ENCODE data around the gene SLC41A2. TPM values are rescaled to one million over a fixed set of nuclear protein-coding genes. Genes with fewer than 3 reads are reported as not detected.

Gene SLC41A2
- total and polyA plus RNA-seq, 7 experiments from 2014 or later: 0.08 to 12.7 (median 2.1) TPM

- no peaks in the 10 kb centered on the region for H3K36me3 Mint-ChIP-seq
- H3K27ac ChIP-seq (ENCODE audit: low read depth, low read length): peak overlapping the region; percentile 41
- peaks cover 0 to 3% of the 10 kb centered on the region in 2 donors for H3K27me3 ChIP-seq (ENCODE audit: control insufficient read depth in 2 of 2, insufficient read depth in 2 of 2, low read length in 2 of 2)
- H3K4me3 ChIP-seq (ENCODE audit: low read length): peak overlapping the region; percentile 50
- peak in 5 of 9 donors; percentile 13 to 40 (median 37) for DNase-seq
- POLR2A ChIA-PET: no interaction called here
- H3K27me3 Mint-ChIP-seq: peaks cover under 1 to 45% (median 2%) of the 10 kb centered on the region in 5 donors
- H3K36me3 ChIP-seq (ENCODE audit: control insufficient read depth in 2 of 3, insufficient read depth in 3 of 3, low read length in 3 of 3): no peaks in the 10 kb centered on the region
- intact Hi-C loops (cut with micrococcal nuclease): loop anchor here (5.0 kb wide), 10 partner anchors 80 to 740 kb away; partner anchors contain the start of genes APPL2 (in 2 of the 2) and TXNRD1 (in 2 of the 2)
- H3K4me1 ChIP-seq (ENCODE audit: control insufficient read depth in 2 of 2, insufficient read depth in 2 of 2, low read length in 2 of 2): peaks cover 6 to 9% of the 10 kb centered on the region in 2 donors
- no peaks in the 10 kb centered on the region for H3K9me3 ChIP-seq (ENCODE audit: control insufficient read depth in 2 of 3, low read length in 3 of 3)
- ATAC-seq: peak; percentile 24
- H3K4me3 Mint-ChIP-seq: peak overlapping the region; percentile 80 to 94 (median 85)
- H3K9me3 Mint-ChIP-seq: no peaks in the 10 kb centered on the region
- H3K27ac Mint-ChIP-seq: peak overlapping the region in 7 of 9 donors; percentile 19 to 65 (median 36)
- CTCF ChIA-PET: interaction anchor here (0.5 to 1.4 kb wide), 2 partner anchors 10 to 1004 kb away, joined by 3 to 5 read pairs; no protein-coding TSS in a partner anchor
- H3K4me1 Mint-ChIP-seq: peaks cover 8 to 29% (median 27%) of the 10 kb centered on the region in 7 donors
Measured at GRCh38 chr12:104957719-104958000, 430 bp downstream of the SLC41A2 start.

- ChIA-PET CTCF (interaction anchor here (0.5 to 1.4 kb wide), 2 partner anchors 9 to 1003 kb away, joined by 3 to 5 read pairs; no protein-coding TSS in a partner anchor), POLR2A (no interaction called here)
- intact Hi-C loops (cut with micrococcal nuclease): loop anchor here (5.0 kb wide), 10 partner anchors 80 to 740 kb away; partner anchors contain the start of genes APPL2 (in 2 of the 2) and TXNRD1 (in 2 of the 2)
- no peak overlapping the region for H3K27ac ChIP-seq (ENCODE audit: low read depth, low read length)
- Mint-ChIP-seq H3K4me3 (peak overlapping the region; percentile 80 to 94 (median 85)), H3K27ac (peak overlapping the region; percentile 21 to 73 (median 52)), H3K9me3 (no peaks in the 10 kb centered on the region), H3K4me1 (peaks cover 8 to 29% (median 28%) of the 10 kb centered on the region in 7 donors), H3K27me3 (peaks cover 0 to 44% (median 0%) of the 10 kb centered on the region in 5 donors), H3K36me3 (no peaks in the 10 kb centered on the region)
- peaks cover 0 to 3% of the 10 kb centered on the region in 2 donors for H3K27me3 ChIP-seq (ENCODE audit: control insufficient read depth in 2 of 2, insufficient read depth in 2 of 2, low read length in 2 of 2)
- peaks cover 6 to 9% of the 10 kb centered on the region in 2 donors for H3K4me1 ChIP-seq (ENCODE audit: control insufficient read depth in 2 of 2, insufficient read depth in 2 of 2, low read length in 2 of 2)
- H3K9me3 ChIP-seq (ENCODE audit: control insufficient read depth in 2 of 3, low read length in 3 of 3): no peaks in the 10 kb centered on the region
- no peaks in the 10 kb centered on the region for H3K36me3 ChIP-seq (ENCODE audit: control insufficient read depth in 2 of 3, insufficient read depth in 3 of 3, low read length in 3 of 3)
- ATAC-seq (no peak), DNase-seq (peak in 1 of 9 donors; percentile 9)
- peak overlapping the region; percentile 50 for H3K4me3 ChIP-seq (ENCODE audit: low read length)
Measured at GRCh38 chr12:104956870-104957718, 996 bp downstream of the SLC41A2 start.

- ATAC-seq (no peak), DNase-seq (no peak)
- Histone ChIP-seq H3K4me3 (ENCODE audit: low read length) (no peak overlapping the region), H3K4me1 (ENCODE audit: control insufficient read depth in 2 of 2, insufficient read depth in 2 of 2, low read length in 2 of 2) (peaks cover 6 to 9% of the 10 kb centered on the region in 2 donors), H3K27ac (ENCODE audit: low read depth, low read length) (no peak overlapping the region), H3K27me3 (ENCODE audit: control insufficient read depth in 2 of 2, insufficient read depth in 2 of 2, low read length in 2 of 2) (no peaks in the 10 kb centered on the region), H3K9me3 (ENCODE audit: control insufficient read depth in 2 of 3, low read length in 3 of 3) (no peaks in the 10 kb centered on the region), H3K36me3 (ENCODE audit: control insufficient read depth in 2 of 3, insufficient read depth in 3 of 3, low read length in 3 of 3) (no peaks in the 10 kb centered on the region)
- Mint-ChIP-seq H3K4me1 (peaks cover 8 to 29% (median 26%) of the 10 kb centered on the region in 7 donors), H3K9me3 (no peaks in the 10 kb centered on the region), H3K4me3 (no peak overlapping the region), H3K27me3 (peaks cover 0 to 36% (median 0%) of the 10 kb centered on the region in 5 donors), H3K27ac (no peak overlapping the region), H3K36me3 (no peaks in the 10 kb centered on the region)
- intact Hi-C loops (cut with micrococcal nuclease): loop anchor here (5.0 kb wide), 10 partner anchors 78 to 738 kb away; partner anchors contain the start of genes APPL2 (in 2 of the 2) and TXNRD1 (in 2 of the 2)
- ChIA-PET POLR2A (no interaction called here), CTCF (no interaction called here)
Measured at GRCh38 chr12:104955703-104956102, 2.4 kb downstream of the SLC41A2 start.

- no peaks in the 10 kb centered on the region for H3K4me1 ChIP-seq (ENCODE audit: control insufficient read depth in 2 of 2, insufficient read depth in 2 of 2, low read length in 2 of 2)
- H3K36me3 ChIP-seq (ENCODE audit: control insufficient read depth in 2 of 3, insufficient read depth in 3 of 3, low read length in 3 of 3): no peaks in the 10 kb centered on the region
- intact Hi-C loops (cut with micrococcal nuclease): no loop called here
- peaks cover 0 to 2% (median 0%) of the 10 kb centered on the region in 11 donors for H3K9me3 Mint-ChIP-seq
- ATAC-seq: no peak
- DNase-seq: no peak
- H3K9me3 ChIP-seq (ENCODE audit: control insufficient read depth in 2 of 3, low read length in 3 of 3): no peaks in the 10 kb centered on the region
- no peaks in the 10 kb centered on the region for H3K36me3 Mint-ChIP-seq
- H3K4me1 Mint-ChIP-seq: peaks cover 0 to 15% (median 7%) of the 10 kb centered on the region in 7 donors
- no peak overlapping the region for H3K4me3 ChIP-seq (ENCODE audit: low read length)
- H3K27ac ChIP-seq (ENCODE audit: low read depth, low read length): no peak overlapping the region
- ChIA-PET CTCF (no interaction called here), POLR2A (interaction anchor here (0.6 kb wide), 1 partner anchor 124 kb away, joined by 3 read pairs; no protein-coding TSS in a partner anchor)
- H3K27ac Mint-ChIP-seq: peak overlapping the region in 1 of 9 donors; percentile 3
- peaks cover 0 to 38% (median 0%) of the 10 kb centered on the region in 5 donors for H3K27me3 Mint-ChIP-seq
- no peaks in the 10 kb centered on the region for H3K27me3 ChIP-seq (ENCODE audit: control insufficient read depth in 2 of 2, insufficient read depth in 2 of 2, low read length in 2 of 2)
- no peak overlapping the region for H3K4me3 Mint-ChIP-seq
Measured at GRCh38 chr12:104953323-104953722, 4.8 kb downstream of the SLC41A2 start.

GRCh38 chr12:104952816-104953215, 5.3 kb downstream of the SLC41A2 start:
- no peak overlapping the region for H3K4me3 ChIP-seq (ENCODE audit: low read length)
- H3K27ac Mint-ChIP-seq: no peak overlapping the region
- ATAC-seq: no peak
- no peaks in the 10 kb centered on the region for H3K4me1 ChIP-seq (ENCODE audit: control insufficient read depth in 2 of 2, insufficient read depth in 2 of 2, low read length in 2 of 2)
- no peaks in the 10 kb centered on the region for H3K36me3 Mint-ChIP-seq
- H3K9me3 Mint-ChIP-seq: peaks cover 0 to 2% (median 0%) of the 10 kb centered on the region in 11 donors
- no peaks in the 10 kb centered on the region for H3K27me3 ChIP-seq (ENCODE audit: control insufficient read depth in 2 of 2, insufficient read depth in 2 of 2, low read length in 2 of 2)
- no peaks in the 10 kb centered on the region for H3K9me3 ChIP-seq (ENCODE audit: control insufficient read depth in 2 of 3, low read length in 3 of 3)
- H3K27ac ChIP-seq (ENCODE audit: low read depth, low read length): no peak overlapping the region
- H3K36me3 ChIP-seq (ENCODE audit: control insufficient read depth in 2 of 3, insufficient read depth in 3 of 3, low read length in 3 of 3): no peaks in the 10 kb centered on the region
- peaks cover 0 to 15% (median 7%) of the 10 kb centered on the region in 7 donors for H3K4me1 Mint-ChIP-seq
- no peak for DNase-seq
- intact Hi-C loops (cut with micrococcal nuclease): no loop called here
- peaks cover 0 to 38% (median 0%) of the 10 kb centered on the region in 5 donors for H3K27me3 Mint-ChIP-seq
- CTCF ChIA-PET: no interaction called here
- H3K4me3 Mint-ChIP-seq: no peak overlapping the region
- POLR2A ChIA-PET: no interaction called here

GRCh38 chr12:104951759-104952509, 6.2 kb downstream of the SLC41A2 start:
- ATAC-seq: no peak
- Histone ChIP-seq H3K4me1 (ENCODE audit: control insufficient read depth in 2 of 2, insufficient read depth in 2 of 2, low read length in 2 of 2) (no peaks in the 10 kb centered on the region), H3K4me3 (ENCODE audit: low read length) (no peak overlapping the region), H3K27ac (ENCODE audit: low read depth, low read length) (no peak overlapping the region), H3K9me3 (ENCODE audit: control insufficient read depth in 2 of 3, low read length in 3 of 3) (no peaks in the 10 kb centered on the region), H3K36me3 (ENCODE audit: control insufficient read depth in 2 of 3, insufficient read depth in 3 of 3, low read length in 3 of 3) (no peaks in the 10 kb centered on the region), H3K27me3 (ENCODE audit: control insufficient read depth in 2 of 2, insufficient read depth in 2 of 2, low read length in 2 of 2) (no peaks in the 10 kb centered on the region)
- H3K4me1 Mint-ChIP-seq: peaks cover 0 to 8% (median under 1%) of the 10 kb centered on the region in 7 donors
- no peaks in the 10 kb centered on the region for H3K36me3 Mint-ChIP-seq
- DNase-seq: no peak
- H3K9me3 Mint-ChIP-seq: peaks cover 0 to 2% (median 0%) of the 10 kb centered on the region in 11 donors
- peaks cover 0 to 32% (median 0%) of the 10 kb centered on the region in 5 donors for H3K27me3 Mint-ChIP-seq
- H3K4me3 Mint-ChIP-seq: no peak overlapping the region
- no peak overlapping the region for H3K27ac Mint-ChIP-seq
- intact Hi-C loops (cut with micrococcal nuclease): no loop called here
- POLR2A ChIA-PET: no interaction called here
- CTCF ChIA-PET: no interaction called here

Measured in naive thymus-derived CD4-positive, alpha-beta T cell (primary cell).